ENCODE results near the gene TRERF1.

- TF ChIP-seq CTCF (IDR thresholded peaks at IDR 0.05) (no peak), POLR2A (IDR thresholded peaks at IDR 0.05) (no peak)
Measured at GRCh38 chr6:42426191-42426590, 25.5 kb downstream of the TRERF1 start.

All from lower leg skin (tissue), 3 donors.